Measurements from ENCODE around the gene LRRC23.

GRCh38 chr12:6957741-6958608 is 53.4 kb downstream of the LRRC23 start:
- TF ChIP-seq CTCF (IDR thresholded peaks at IDR 0.05) (no peak), POLR2A (IDR thresholded peaks at IDR 0.05) (no peak)
